K562 (cell line): ENCODE data around the gene UBE2L3. TPM values are rescaled to one million over a fixed set of nuclear protein-coding genes. Genes with fewer than 3 reads are reported as not detected.

Experiments used
- ARHGAP35 ChIP-seq: fragments of 450-650 bp; IDR thresholded peaks from 2 replicates; pipeline ENCODE4 v1.6.1; 2018; ENCODE audit not compliant: partially characterized antibody
- ARID2 ChIP-seq: fragments of 450-650 bp; IDR thresholded peaks from 2 replicates; pipeline ENCODE4 v1.6.1; 2017; ENCODE audit warnings: antibody characterized with exemption, mild to moderate bottlenecking
- ESRRA ChIP-seq: fragments of 450-650 bp; IDR thresholded peaks from 2 replicates; pipeline ENCODE4 v1.6.1; 2014; ENCODE audit warnings: low read depth, mild to moderate bottlenecking, moderate library complexity, borderline replicate concordance
- FOXK2 ChIP-seq, 2 experiments: fragments of 450-650 bp; IDR thresholded peaks in 1 of 2; conservative IDR thresholded peaks in 1 of 2; 2 replicates each; pipeline ENCODE4 v1.6.1; 2016; ENCODE audit warnings: low read depth in 2 of 2, mild to moderate bottlenecking in 1 of 2
- HCFC1 ChIP-seq: IDR thresholded peaks from 2 replicates; pipeline ENCODE4 v1.6.1; 2012; ENCODE audit warnings: low read depth, low read length, improper control_type of control experiment
- KDM5B ChIP-seq: fragments of 200-600 bp; sonication (generic); IDR thresholded peaks from 2 replicates; pipeline ENCODE4 v1.6.1; 2012; ENCODE audit warnings: low read depth, mild to moderate bottlenecking, moderate library complexity, low read length, control low read depth, inconsistent platforms; ENCODE audit not compliant: insufficient replicate concordance
- MBD2 ChIP-seq: sonication (generic); IDR thresholded peaks from 2 replicates; pipeline ENCODE4 v1.6.1; 2016; ENCODE audit warnings: low read depth, borderline replicate concordance
- NFRKB ChIP-seq: fragments of 450-650 bp; IDR thresholded peaks from 2 replicates; pipeline ENCODE4 v1.6.1; 2016; ENCODE audit warnings: low read depth
- PHTF2 ChIP-seq: fragments of 250-450 bp; sonication (Bioruptor Pico); IDR thresholded peaks from 2 replicates; pipeline ENCODE4 v1.5.0; 2021; ENCODE audit warnings: mild to moderate bottlenecking
- RCOR1 ChIP-seq, 2 experiments: IDR thresholded peaks; 2 replicates each; pipeline ENCODE4 v1.6.1; 2012; ENCODE audit warnings: low read depth in 2 of 2, low read length in 2 of 2, borderline replicate concordance in 1 of 2, improper control_type of control experiment in 1 of 2
- SIX5 ChIP-seq, 2 experiments: IDR thresholded peaks; 2 replicates each; pipeline ENCODE4 v1.6.1; 2011; ENCODE audit warnings: low read length in 2 of 2, borderline replicate concordance in 1 of 2, low read depth in 1 of 2, mild to moderate bottlenecking in 1 of 2, moderate library complexity in 1 of 2; ENCODE audit not compliant: insufficient read depth in 1 of 2
- TOE1 ChIP-seq, 2 experiments: fragments of 450-650 bp in 1 of 2; sonication (generic) in 1 of 2; formaldehyde crosslinking in 1 of 2; IDR thresholded peaks; 2 replicates each; pipeline versions ENCODE4 v1.7.1 to v1.8.0; 2016 to 2022; ENCODE audit warnings: borderline replicate concordance in 2 of 2, mild to moderate bottlenecking in 2 of 2, antibody characterized with exemption in 1 of 2, inconsistent platforms in 1 of 2, low read depth in 1 of 2, missing genetic modification reagents in 1 of 2, moderate library complexity in 1 of 2
- U2AF2 ChIP-seq: fragments of 200-400 bp; formaldehyde crosslinking; optimal IDR thresholded peaks from 2 replicates; pipeline ENCODE3; 2017; ENCODE audit warnings: low read depth, mild to moderate bottlenecking, low read length
- YY1 ChIP-seq, 3 experiments: IDR thresholded peaks; 2 replicates each; pipeline ENCODE4 v1.6.1; 2011; ENCODE audit warnings: low read length in 2 of 3, mild to moderate bottlenecking in 2 of 3, moderate library complexity in 2 of 3, borderline replicate concordance in 1 of 3, control low read depth in 1 of 3, low read depth in 1 of 3; ENCODE audit not compliant: insufficient read depth in 3 of 3, insufficient replicate concordance in 2 of 3, control insufficient read depth in 1 of 3, insufficient read length in 1 of 3; ENCODE audit errors: extremely low read depth in 1 of 3
- ZC3H11A ChIP-seq: IDR thresholded peaks from 2 replicates; pipeline ENCODE4 v1.6.1; 2012; ENCODE audit warnings: low read depth, low read length, improper control_type of control experiment
- ZNF165 ChIP-seq: fragments of 250-450 bp; sonication (Bioruptor Pico); IDR thresholded peaks from 2 replicates; pipeline ENCODE4 v1.4.0; 2020; ENCODE audit warnings: borderline replicate concordance
- ZNF699 ChIP-seq: fragments of 250-450 bp; sonication (Bioruptor Pico); IDR thresholded peaks from 2 replicates; pipeline ENCODE4 v1.8.0; 2021; ENCODE audit warnings: mild to moderate bottlenecking, moderate library complexity; ENCODE audit not compliant: insufficient replicate concordance
- polyA plus RNA-seq, 8 experiments: library from polyadenylated mRNA; depleted of rRNA in 4 of 8; stranded (reverse) in 5 of 8; unstranded in 3 of 8; fragments of >200 nt; fragmentation: Nextera tagmentation in 2 of 8; fragmentation: Illumina TruSeq in 1 of 8; extraction: Ambion mirVana in 2 of 8; extraction: Trizol in 1 of 8; gene quantifications; 2 replicates each; pipeline versions ENCODE4 v1.2.1 to v1.2.3, GENCODE V29; 2011 to 2014; ENCODE audit warnings: inconsistent platforms in 1 of 8, missing spikeins in 1 of 8
- total RNA-seq, 7 experiments: library from RNA; depleted of rRNA in 6 of 7; stranded (reverse); fragments of >200 nt in 6 of 7; fragmentation: Illumina TruSeq in 2 of 7; extraction: Trizol in 2 of 7; gene quantifications; 2 replicates each; pipeline versions ENCODE4 v1.2.1 to v1.2.3, GENCODE V29; 2011 to 2021; ENCODE audit warnings: low replicate concordance in 1 of 7
- TF ChIP-seq, protein P1 (sequence below): IDR thresholded peaks from 2 replicates; pipeline ENCODE4 v1.6.1; 2012; ENCODE audit warnings: low read depth, low read length, improper control_type of control experiment, borderline replicate concordance
- TF ChIP-seq, protein P2 (sequence below): fragments of 250-450 bp; sonication (Bioruptor Pico); IDR thresholded peaks from 2 replicates; pipeline ENCODE4 v1.5.0; 2022; ENCODE audit warnings: mild to moderate bottlenecking
- TF ChIP-seq, protein P3 (sequence below): fragments of 450-650 bp; formaldehyde crosslinking; IDR thresholded peaks from 2 replicates; pipeline ENCODE4 v1.4.0; 2022; ENCODE audit warnings: missing genetic modification characterization
- TF ChIP-seq, protein P4 (sequence below): IDR thresholded peaks from 2 replicates; pipeline ENCODE4 v1.6.1; 2016; ENCODE audit warnings: missing genetic modification characterization, missing compliant biosample characterization

The UBE2L3 gene
- total and polyA plus RNA-seq, 9 of the 15 experiments (the other 6 are each of a cell fraction or from before 2014, with no cell fraction given): 215 to 625 (median 285) TPM

DNA sequence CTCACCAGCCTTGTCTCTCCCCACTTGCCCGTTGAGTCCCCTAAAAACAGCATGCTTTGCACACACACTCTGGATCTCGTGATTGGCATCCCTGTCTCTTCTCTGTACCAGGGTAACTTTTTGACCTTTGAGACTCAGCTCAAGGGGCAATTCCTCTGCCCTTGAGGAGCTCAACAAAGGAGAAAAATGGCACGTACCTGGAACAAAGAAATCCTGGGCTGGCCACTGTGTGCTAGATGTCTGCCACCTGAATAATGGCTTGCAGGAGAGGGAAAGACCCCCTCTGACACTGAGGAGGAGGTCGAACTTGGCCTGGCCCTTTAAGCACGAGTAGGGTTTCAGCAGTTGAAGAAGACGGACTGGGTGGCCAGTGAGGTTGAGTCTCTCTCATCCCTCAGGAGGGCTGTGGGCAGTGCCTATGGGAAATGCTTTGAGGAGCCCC lies 5.8 kb downstream of the UBE2L3 start (continued):
- TF ChIP-seq, protein P1, sequence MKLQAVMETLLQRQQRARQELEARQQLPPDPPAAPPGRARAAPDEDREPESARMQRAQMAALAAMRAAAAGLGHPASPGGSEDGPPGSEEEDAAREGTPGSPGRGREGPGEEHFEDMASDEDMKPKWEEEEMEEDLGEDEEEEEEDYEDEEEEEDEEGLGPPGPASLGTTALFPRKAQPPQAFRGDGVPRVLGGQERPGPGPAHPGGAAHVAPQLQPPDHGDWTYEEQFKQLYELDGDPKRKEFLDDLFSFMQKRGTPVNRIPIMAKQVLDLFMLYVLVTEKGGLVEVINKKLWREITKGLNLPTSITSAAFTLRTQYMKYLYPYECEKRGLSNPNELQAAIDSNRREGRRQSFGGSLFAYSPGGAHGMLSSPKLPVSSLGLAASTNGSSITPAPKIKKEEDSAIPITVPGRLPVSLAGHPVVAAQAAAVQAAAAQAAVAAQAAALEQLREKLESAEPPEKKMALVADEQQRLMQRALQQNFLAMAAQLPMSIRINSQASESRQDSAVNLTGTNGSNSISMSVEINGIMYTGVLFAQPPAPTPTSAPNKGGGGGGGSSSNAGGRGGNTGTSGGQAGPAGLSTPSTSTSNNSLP: no peak
- no peak for TF ChIP-seq ZNF699 (CRISPR knock-in tag)
- TF ChIP-seq ARHGAP35: no peak
- TF ChIP-seq KDM5B: peak; percentile 10
- TF ChIP-seq ESRRA: no peak
- TF ChIP-seq PHTF2 (CRISPR knock-in tag): no peak
- TF ChIP-seq FOXK2 (conservative IDR thresholded peaks at IDR 0.05 in 1 of 2, IDR thresholded peaks at IDR 0.05 in 1 of 2; ENCODE audit: low read depth in 2 of 2): no peak
- no peak for TF ChIP-seq MBD2
- TF ChIP-seq, protein P2, sequence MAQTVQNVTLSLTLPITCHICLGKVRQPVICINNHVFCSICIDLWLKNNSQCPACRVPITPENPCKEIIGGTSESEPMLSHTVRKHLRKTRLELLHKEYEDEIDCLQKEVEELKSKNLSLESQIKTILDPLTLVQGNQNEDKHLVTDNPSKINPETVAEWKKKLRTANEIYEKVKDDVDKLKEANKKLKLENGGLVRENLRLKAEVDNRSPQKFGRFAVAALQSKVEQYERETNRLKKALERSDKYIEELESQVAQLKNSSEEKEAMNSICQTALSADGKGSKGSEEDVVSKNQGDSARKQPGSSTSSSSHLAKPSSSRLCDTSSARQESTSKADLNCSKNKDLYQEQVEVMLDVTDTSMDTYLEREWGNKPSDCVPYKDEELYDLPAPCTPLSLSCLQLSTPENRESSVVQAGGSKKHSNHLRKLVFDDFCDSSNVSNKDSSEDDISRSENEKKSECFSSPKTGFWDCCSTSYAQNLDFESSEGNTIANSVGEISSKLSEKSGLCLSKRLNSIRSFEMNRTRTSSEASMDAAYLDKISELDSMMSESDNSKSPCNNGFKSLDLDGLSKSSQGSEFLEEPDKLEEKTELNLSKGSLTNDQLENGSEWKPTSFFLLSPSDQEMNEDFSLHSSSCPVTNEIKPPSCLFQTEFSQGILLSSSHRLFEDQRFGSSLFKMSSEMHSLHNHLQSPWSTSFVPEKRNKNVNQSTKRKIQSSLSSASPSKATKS (CRISPR knock-in tag): no peak
- TF ChIP-seq YY1 (IDR thresholded peaks at IDR 0.05; ENCODE audit: borderline replicate concordance in 1 of 3, control insufficient read depth in 1 of 3, extremely low read depth in 1 of 3, insufficient read depth in 3 of 3, insufficient read length in 1 of 3, insufficient replicate concordance in 2 of 3, low read depth in 1 of 3, low read length in 2 of 3): no peak
- TF ChIP-seq ZC3H11A: no peak
- no peak for TF ChIP-seq ARID2
- no peak; a peak in 1 of 4 replicates for TF ChIP-seq RCOR1 (IDR thresholded peaks at IDR 0.05; ENCODE audit: borderline replicate concordance in 1 of 2, low read depth in 2 of 2, low read length in 2 of 2)
- TF ChIP-seq, protein P3, sequence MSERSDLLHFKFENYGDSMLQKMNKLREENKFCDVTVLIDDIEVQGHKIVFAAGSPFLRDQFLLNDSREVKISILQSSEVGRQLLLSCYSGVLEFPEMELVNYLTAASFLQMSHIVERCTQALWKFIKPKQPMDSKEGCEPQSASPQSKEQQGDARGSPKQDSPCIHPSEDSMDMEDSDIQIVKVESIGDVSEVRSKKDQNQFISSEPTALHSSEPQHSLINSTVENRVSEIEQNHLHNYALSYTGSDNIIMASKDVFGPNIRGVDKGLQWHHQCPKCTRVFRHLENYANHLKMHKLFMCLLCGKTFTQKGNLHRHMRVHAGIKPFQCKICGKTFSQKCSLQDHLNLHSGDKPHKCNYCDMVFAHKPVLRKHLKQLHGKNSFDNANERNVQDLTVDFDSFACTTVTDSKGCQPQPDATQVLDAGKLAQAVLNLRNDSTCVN (CRISPR knock-in tag): no peak
- no peak for TF ChIP-seq SIX5 (IDR thresholded peaks at IDR 0.05; ENCODE audit: borderline replicate concordance in 1 of 2, insufficient read depth in 1 of 2, low read depth in 1 of 2, low read length in 2 of 2)
- TF ChIP-seq TOE1 (IDR thresholded peaks at IDR 0.05; ENCODE audit: borderline replicate concordance): no peak
- no peak for TF ChIP-seq TOE1 (CRISPR knock-in tag; IDR thresholded peaks at IDR 0.05; ENCODE audit: borderline replicate concordance, low read depth)
- 0 out of 2 replicates have a peak, but pooled peaks have one; percentile 21 for TF ChIP-seq HCFC1
- TF ChIP-seq NFRKB: no peak
- TF ChIP-seq U2AF2: no peak
- TF ChIP-seq ZNF165: no peak
- TF ChIP-seq, protein P4, sequence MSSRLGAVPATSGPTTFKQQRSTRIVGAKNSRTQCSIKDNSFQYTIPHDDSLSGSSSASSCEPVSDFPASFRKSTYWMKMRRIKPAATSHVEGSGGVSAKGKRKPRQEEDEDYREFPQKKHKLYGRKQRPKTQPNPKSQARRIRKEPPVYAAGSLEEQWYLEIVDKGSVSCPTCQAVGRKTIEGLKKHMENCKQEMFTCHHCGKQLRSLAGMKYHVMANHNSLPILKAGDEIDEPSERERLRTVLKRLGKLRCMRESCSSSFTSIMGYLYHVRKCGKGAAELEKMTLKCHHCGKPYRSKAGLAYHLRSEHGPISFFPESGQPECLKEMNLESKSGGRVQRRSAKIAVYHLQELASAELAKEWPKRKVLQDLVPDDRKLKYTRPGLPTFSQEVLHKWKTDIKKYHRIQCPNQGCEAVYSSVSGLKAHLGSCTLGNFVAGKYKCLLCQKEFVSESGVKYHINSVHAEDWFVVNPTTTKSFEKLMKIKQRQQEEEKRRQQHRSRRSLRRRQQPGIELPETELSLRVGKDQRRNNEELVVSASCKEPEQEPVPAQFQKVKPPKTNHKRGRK: no peak
